Sciatic nerve (tissue), 2 donors: Measurements from ENCODE around the gene CALN1. TPM values are rescaled to one million over a fixed set of nuclear protein-coding genes. Genes with fewer than 3 reads are reported as not detected.

Experiments used
- ATAC-seq: fragments of 200-7000 bp; cut with Tn5 transposase; one replicate; pipeline ENCODE4 v1.9.1; 2020; ENCODE audit warnings: mild to moderate bottlenecking, moderate library complexity
- DNase-seq: peaks from one replicate; pipeline ENCODE4 v3.0.0-alpha.2; 2020; ENCODE audit warnings: low spot score
- intact Hi-C: fragments of 100-400 bp; cut with DNase I; formaldehyde crosslinking; loops from one replicate; pipeline ENCODE4 v1.14.2; 2022
- total RNA-seq: library from RNA; stranded (reverse); fragmentation: NEBNext Ultra II Directional; extraction: Animal tissue kit (Norgen Biotek cat#: 25700); gene quantifications from one replicate; pipeline ENCODE4 v1.2.1, GENCODE V29; 2021
- donor health status: DM: no; HTN: no; CAD: no.
- donor health status: DM: no; HTN: no; CAD: no.

Gene CALN1
- total RNA-seq, 1 donor from 2014 or later = 0.53 TPM

- intact Hi-C loops = no loop called here
- DNase-seq (no peak), ATAC-seq (no peak)
Observed at GRCh38 chr7:72335561-72336381, 76.4 kb downstream of the CALN1 start.

- intact Hi-C loops = no loop called here
- ATAC-seq (no peak), DNase-seq (no peak)
Observed at GRCh38 chr7:72334698-72335097, 77.4 kb downstream of the CALN1 start.

GRCh38 chr7:72334066-72334465, 78.1 kb downstream of the CALN1 start:
- DNase-seq (no peak), ATAC-seq (no peak)
- intact Hi-C loops = no loop called here

- ATAC-seq = no peak
- intact Hi-C loops = no loop called here
Observed at GRCh38 chr7:72326811-72327210, 85.3 kb downstream of the CALN1 start.

GRCh38 chr7:72326365-72326764, 85.8 kb downstream of the CALN1 start:
- intact Hi-C loops = no loop called here
- no peak for DNase-seq
- ATAC-seq = no peak

More at GRCh38 chr7:72326811-72327210, 85.3 kb downstream of the CALN1 start:
- no peak for DNase-seq

- intact Hi-C loops = no loop called here
- ATAC-seq = no peak
- DNase-seq = no peak
Observed at GRCh38 chr7:72325561-72325960, 86.6 kb downstream of the CALN1 start.

- no peak for ATAC-seq
- DNase-seq = no peak
- intact Hi-C loops = no loop called here
Observed at GRCh38 chr7:72321637-72322036, 90.5 kb downstream of the CALN1 start.

GRCh38 chr7:72321081-72321480, 91.1 kb downstream of the CALN1 start:
- intact Hi-C loops = no loop called here
- ATAC-seq = no peak
- DNase-seq = no peak

GRCh38 chr7:72317341-72317740, 94.8 kb downstream of the CALN1 start:
- ATAC-seq (no peak), DNase-seq (no peak)
- intact Hi-C loops = no loop called here

- DNase-seq (no peak), ATAC-seq (no peak)
- intact Hi-C loops = no loop called here
Observed at GRCh38 chr7:72316148-72316547, 96.0 kb downstream of the CALN1 start.

GRCh38 chr7:72313906-72314305, 98.2 kb downstream of the CALN1 start:
- intact Hi-C loops = no loop called here
- no peak for ATAC-seq

GRCh38 chr7:72310301-72310700, 101.8 kb downstream of the CALN1 start:
- ATAC-seq = no peak
- intact Hi-C loops = no loop called here
- no peak for DNase-seq

More at GRCh38 chr7:72313906-72314305, 98.2 kb downstream of the CALN1 start:
- no peak for DNase-seq

GRCh38 chr7:72309476-72309875, 102.7 kb downstream of the CALN1 start:
- DNase-seq (no peak), ATAC-seq (no peak)
- intact Hi-C loops = no loop called here

GRCh38 chr7:72308986-72309385, 103.2 kb downstream of the CALN1 start:
- no peak for ATAC-seq
- intact Hi-C loops = no loop called here
- DNase-seq = no peak

- no peak for DNase-seq
- ATAC-seq = no peak
- intact Hi-C loops = no loop called here
Observed at GRCh38 chr7:72307566-72307965, 104.6 kb downstream of the CALN1 start.

- intact Hi-C loops = no loop called here
- no peak for DNase-seq
- no peak for ATAC-seq
Observed at GRCh38 chr7:72298912-72299311, 113.2 kb downstream of the CALN1 start.

GRCh38 chr7:72298091-72298490, 114.0 kb downstream of the CALN1 start:
- DNase-seq = no peak
- intact Hi-C loops = no loop called here
- ATAC-seq = no peak

- ATAC-seq = no peak
- intact Hi-C loops = no loop called here
Observed at GRCh38 chr7:72297636-72298035, 114.5 kb downstream of the CALN1 start.

GRCh38 chr7:72292794-72293193, 119.3 kb downstream of the CALN1 start:
- intact Hi-C loops = no loop called here
- DNase-seq (no peak), ATAC-seq (no peak)

More at GRCh38 chr7:72297636-72298035, 114.5 kb downstream of the CALN1 start:
- DNase-seq = no peak

- ATAC-seq = no peak
- intact Hi-C loops = no loop called here
- DNase-seq = no peak
Observed at GRCh38 chr7:72292118-72292517, 120.0 kb downstream of the CALN1 start.

GRCh38 chr7:72286519-72286918, 125.6 kb downstream of the CALN1 start:
- intact Hi-C loops = no loop called here
- ATAC-seq = no peak
- DNase-seq = no peak
